Neural progenitor cell (in vitro differentiated cells): Measurements from ENCODE around the gene SFTPD. TPM values are rescaled to one million over a fixed set of nuclear protein-coding genes. Genes with fewer than 3 reads are reported as not detected.
"Not testable (repeated sequence)": the region's sequence is repeated elsewhere in the genome, so short reads cannot be mapped to it uniquely, and the experiment has no call there.

Experiments used
- DNase-seq: peaks from one replicate; pipeline ENCODE4 v3.0.0-alpha.2; 2016; ENCODE audit warnings: low spot score
- H2AFZ ChIP-seq: fragments of 200-600 bp; sonication (generic); replicated peaks from 2 replicates; pipeline ENCODE4 v1.6.1; 2016; ENCODE audit warnings: antibody characterized with exemption
- H3F3A ChIP-seq: fragments of 200-600 bp; sonication (generic); 2 replicates; pipeline ENCODE4 v1.6.1; 2016; ENCODE audit warnings: antibody characterized with exemption, low read depth
- H3K27ac ChIP-seq: fragments of 200-600 bp; sonication (generic); 2 replicates; pipeline ENCODE4 v1.5.1; 2016; ENCODE audit warnings: mild to moderate bottlenecking
- H3K27me3 ChIP-seq: fragments of 200-600 bp; sonication (generic); 2 replicates; pipeline ENCODE4 v1.6.1; 2016; ENCODE audit warnings: mild to moderate bottlenecking, moderate library complexity
- H3K36me3 ChIP-seq: fragments of 200-600 bp; sonication (generic); 2 replicates; pipeline ENCODE4 v1.5.1; 2016
- H3K4me1 ChIP-seq: fragments of 200-600 bp; sonication (generic); 2 replicates; pipeline ENCODE4 v1.6.1; 2016; ENCODE audit warnings: mixed run types
- H3K4me2 ChIP-seq: fragments of 200-600 bp; sonication (generic); 2 replicates; pipeline ENCODE4 v1.6.1; 2016
- H3K4me3 ChIP-seq: fragments of 200-600 bp; sonication (generic); 2 replicates; pipeline ENCODE4 v1.5.1; 2016
- H3K79me2 ChIP-seq: fragments of 200-600 bp; sonication (generic); 2 replicates; pipeline ENCODE4 v1.6.1; 2016; ENCODE audit warnings: low read depth
- H3K9ac ChIP-seq: fragments of 200-600 bp; sonication (generic); 2 replicates; pipeline ENCODE4 v1.6.1; 2016
- H3K9me3 ChIP-seq: fragments of 200-600 bp; sonication (generic); 2 replicates; pipeline ENCODE4 v1.5.1; 2016; ENCODE audit warnings: low read depth
- H4K20me1 ChIP-seq: fragments of 200-600 bp; sonication (generic); 2 replicates; pipeline ENCODE4 v1.6.1; 2016; ENCODE audit warnings: low read depth
- H3K27ac Mint-ChIP-seq: 3 replicates; pipeline ENCODE4 v1.8.0; 2021; ENCODE audit warnings: mixed read lengths
- H3K27me3 Mint-ChIP-seq: 2 replicates; pipeline ENCODE4 v1.8.0; 2022; ENCODE audit warnings: low read depth, mild to moderate bottlenecking, inconsistent platforms, moderate library complexity, mixed read lengths; ENCODE audit not compliant: insufficient read depth
- H3K36me3 Mint-ChIP-seq: 3 replicates; pipeline ENCODE4 v1.8.0; 2021; ENCODE audit warnings: mixed read lengths
- H3K4me1 Mint-ChIP-seq: 3 replicates; pipeline ENCODE4 v1.8.0; 2021; ENCODE audit warnings: mixed read lengths
- H3K4me3 Mint-ChIP-seq: 3 replicates; pipeline ENCODE4 v1.8.0; 2021; ENCODE audit warnings: mild to moderate bottlenecking, moderate library complexity, mixed read lengths
- H3K9me3 Mint-ChIP-seq: 3 replicates; pipeline ENCODE4 v1.8.0; 2020; ENCODE audit warnings: mixed read lengths
- EZH2 ChIP-seq: fragments of 200-600 bp; sonication (generic); IDR thresholded peaks from 2 replicates; pipeline ENCODE4 v1.6.1; 2017; ENCODE audit warnings: antibody characterized with exemption, mild to moderate bottlenecking, moderate library complexity
- EZH2phosphoT487 ChIP-seq: fragments of 200-600 bp; sonication (generic); IDR thresholded peaks from 2 replicates; pipeline ENCODE4 v1.6.1; 2017; ENCODE audit warnings: antibody characterized with exemption
- total RNA-seq: library from RNA; depleted of rRNA; stranded (reverse); fragments of >200 nt; gene quantifications from 2 replicates; pipeline ENCODE4 v1.2.3, GENCODE V29; 2015; ENCODE audit warnings: low replicate concordance
- TF ChIP-seq, protein P1 (sequence below): fragments of 200-600 bp; sonication (generic); IDR thresholded peaks from 2 replicates; pipeline ENCODE4 v1.5.1; 2017; ENCODE audit warnings: antibody characterized with exemption, mild to moderate bottlenecking

Gene SFTPD
- total RNA-seq, 1 donor from 2014 or later = not detected

DNA sequence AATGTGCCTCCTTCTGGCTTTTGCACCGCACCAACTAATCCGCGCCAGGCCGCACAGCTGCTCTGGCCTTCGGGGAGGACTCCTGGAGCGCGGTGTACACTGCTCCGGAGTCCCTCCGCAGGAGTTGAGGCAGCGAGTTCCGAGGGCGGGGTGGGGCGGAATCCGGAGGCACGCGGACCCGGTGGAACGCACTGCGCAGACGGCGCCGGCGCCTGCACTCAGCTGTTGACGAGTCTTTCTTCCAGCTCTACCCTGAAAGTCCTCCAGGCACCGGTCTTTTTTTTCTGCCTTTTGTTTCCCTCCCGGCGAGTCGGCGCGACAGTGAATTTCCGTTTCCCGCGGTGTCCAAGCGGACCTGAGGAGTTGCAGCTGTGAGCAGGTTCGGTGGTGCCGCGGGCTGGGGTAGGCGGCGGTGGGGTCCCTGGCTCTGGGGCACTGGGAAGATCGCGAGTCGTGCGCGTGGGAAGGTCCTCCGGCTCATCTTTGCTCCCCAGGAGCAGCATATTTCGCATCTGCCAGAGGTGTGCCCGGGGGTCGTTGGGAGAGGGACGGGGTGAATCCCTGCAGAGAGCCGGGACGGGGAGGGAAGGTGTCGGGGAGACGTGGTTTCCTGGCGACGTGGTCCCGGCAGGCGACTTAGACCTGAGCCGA lies 44.1 kb downstream of the SFTPD start:
- Histone ChIP-seq H3K27ac (no peak overlapping the region), H3K9me3 (no peaks in the 10 kb centered on the region), H4K20me1 (no peaks in the 10 kb centered on the region), H3K79me2 (no peaks in the 10 kb centered on the region), H3K4me1 (no peaks in the 10 kb centered on the region), H3K4me2 (peak overlapping the region; percentile 83), H3K9ac (peak overlapping the region; percentile 31), H2AFZ (peak overlapping the region; percentile 98), H3K27me3 (peaks cover 42% of the 10 kb centered on the region), H3K4me3 (peak overlapping the region; percentile 75), H3F3A (no peaks in the 10 kb centered on the region), H3K36me3 (no peaks in the 10 kb centered on the region)
- Mint-ChIP-seq H3K27me3 (no peaks in the 10 kb centered on the region), H3K4me1 (peaks cover 6% of the 10 kb centered on the region), H3K36me3 (peaks cover 3% of the 10 kb centered on the region), H3K27ac (peak overlapping the region; percentile 90), H3K9me3 (no peaks in the 10 kb centered on the region), H3K4me3 (peak overlapping the region; percentile 96)
- DNase-seq = peak; percentile 83
- TF ChIP-seq EZH2phosphoT487 = peak; percentile 42
- TF ChIP-seq EZH2 = peak; percentile 35
- TF ChIP-seq, protein P1, sequence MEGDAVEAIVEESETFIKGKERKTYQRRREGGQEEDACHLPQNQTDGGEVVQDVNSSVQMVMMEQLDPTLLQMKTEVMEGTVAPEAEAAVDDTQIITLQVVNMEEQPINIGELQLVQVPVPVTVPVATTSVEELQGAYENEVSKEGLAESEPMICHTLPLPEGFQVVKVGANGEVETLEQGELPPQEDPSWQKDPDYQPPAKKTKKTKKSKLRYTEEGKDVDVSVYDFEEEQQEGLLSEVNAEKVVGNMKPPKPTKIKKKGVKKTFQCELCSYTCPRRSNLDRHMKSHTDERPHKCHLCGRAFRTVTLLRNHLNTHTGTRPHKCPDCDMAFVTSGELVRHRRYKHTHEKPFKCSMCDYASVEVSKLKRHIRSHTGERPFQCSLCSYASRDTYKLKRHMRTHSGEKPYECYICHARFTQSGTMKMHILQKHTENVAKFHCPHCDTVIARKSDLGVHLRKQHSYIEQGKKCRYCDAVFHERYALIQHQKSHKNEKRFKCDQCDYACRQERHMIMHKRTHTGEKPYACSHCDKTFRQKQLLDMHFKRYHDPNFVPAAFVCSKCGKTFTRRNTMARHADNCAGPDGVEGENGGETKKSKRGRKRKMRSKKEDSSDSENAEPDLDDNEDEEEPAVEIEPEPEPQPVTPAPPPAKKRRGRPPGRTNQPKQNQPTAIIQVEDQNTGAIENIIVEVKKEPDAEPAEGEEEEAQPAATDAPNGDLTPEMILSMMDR = no peak

DNA sequence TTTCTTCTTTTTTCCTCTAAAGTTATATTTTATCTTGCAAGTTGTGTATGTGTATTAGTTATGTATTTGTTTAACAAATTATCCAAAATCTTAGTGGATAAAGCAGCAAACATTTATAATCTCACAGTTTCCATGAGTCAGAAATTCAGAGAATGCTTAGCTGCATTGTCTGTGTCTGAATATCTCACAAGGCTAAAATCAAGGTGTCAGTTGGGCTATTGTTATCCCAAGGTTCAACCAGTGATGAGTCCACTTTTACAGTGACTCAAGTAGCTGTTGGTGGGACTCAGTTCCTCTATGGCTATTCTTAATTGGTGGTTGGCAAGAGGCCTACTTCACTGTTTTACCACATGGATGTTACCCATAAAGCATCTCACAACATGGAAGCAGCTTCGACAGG lies 47.3 kb downstream of the SFTPD start:
- H3K4me2 ChIP-seq, H3K4me3 Mint-ChIP-seq, H3K9me3 ChIP-seq, H3K4me3 ChIP-seq, H3K9ac ChIP-seq, H3K4me1 Mint-ChIP-seq, H3K27me3 Mint-ChIP-seq, DNase-seq, H3K79me2 ChIP-seq, H3K36me3 Mint-ChIP-seq, H3K36me3 ChIP-seq, H3K9me3 Mint-ChIP-seq, H3K4me1 ChIP-seq, H3F3A ChIP-seq, H2AFZ ChIP-seq, H4K20me1 ChIP-seq, H3K27ac ChIP-seq, H3K27ac Mint-ChIP-seq: not testable (repeated sequence)
- H3K27me3 ChIP-seq = peaks cover 54% of the 10 kb centered on the region

DNA sequence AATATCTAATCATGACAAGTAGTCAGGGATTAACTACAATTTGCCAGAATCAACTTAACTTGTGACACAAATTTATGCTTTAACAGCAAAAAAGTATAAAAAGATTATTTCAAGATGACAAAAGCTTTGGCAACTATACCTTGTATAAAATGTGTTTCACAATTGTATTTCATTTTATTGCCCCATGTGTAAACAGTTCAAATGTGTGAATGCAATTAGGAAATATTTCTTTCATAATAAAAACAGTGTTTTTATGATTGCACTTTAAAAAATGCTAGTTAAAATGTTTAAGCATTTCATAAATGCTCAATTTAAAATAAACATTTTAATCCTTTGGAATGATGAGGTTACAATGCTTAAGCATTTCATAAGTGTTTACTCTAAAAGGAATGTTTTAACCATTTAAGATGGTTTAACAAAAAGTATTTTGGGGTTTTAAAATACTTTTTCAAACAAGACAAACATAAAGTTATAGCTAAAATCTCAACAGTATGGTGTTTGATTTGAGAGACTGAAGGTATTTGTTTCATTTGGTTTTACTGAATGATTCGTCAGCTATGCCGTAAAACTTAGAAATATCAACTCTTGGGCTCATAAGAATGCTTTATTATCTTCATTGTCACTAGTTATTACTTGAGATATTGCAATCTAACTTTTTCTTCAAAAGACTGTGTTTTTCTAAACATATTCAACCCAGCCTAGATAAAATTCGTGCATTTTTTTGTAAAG lies 50.1 kb downstream of the SFTPD start:
- H3F3A ChIP-seq = no peaks in the 10 kb centered on the region
- H3K27ac ChIP-seq = no peak overlapping the region
- no peaks in the 10 kb centered on the region for H3K4me1 ChIP-seq
- H3K27ac Mint-ChIP-seq = no peak overlapping the region
- H3K9ac ChIP-seq = no peak overlapping the region
- H3K4me2 ChIP-seq = no peak overlapping the region
- no peak overlapping the region for H3K4me3 ChIP-seq
- no peaks in the 10 kb centered on the region for H3K9me3 Mint-ChIP-seq
- H3K4me3 Mint-ChIP-seq = no peak overlapping the region
- no peaks in the 10 kb centered on the region for H3K27me3 Mint-ChIP-seq
- H4K20me1 ChIP-seq = no peaks in the 10 kb centered on the region
- H3K79me2 ChIP-seq = no peaks in the 10 kb centered on the region
- no peaks in the 10 kb centered on the region for H3K36me3 ChIP-seq
- H3K4me1 Mint-ChIP-seq = peaks cover under 1% of the 10 kb centered on the region
- TF ChIP-seq EZH2 (no peak), EZH2phosphoT487 (no peak)
- TF ChIP-seq, protein P1 = no peak
- H3K9me3 ChIP-seq = no peaks in the 10 kb centered on the region
- DNase-seq = no peak
- H3K36me3 Mint-ChIP-seq = no peaks in the 10 kb centered on the region
- H2AFZ ChIP-seq = no peak overlapping the region
- H3K27me3 ChIP-seq = peaks cover 32% of the 10 kb centered on the region

DNA sequence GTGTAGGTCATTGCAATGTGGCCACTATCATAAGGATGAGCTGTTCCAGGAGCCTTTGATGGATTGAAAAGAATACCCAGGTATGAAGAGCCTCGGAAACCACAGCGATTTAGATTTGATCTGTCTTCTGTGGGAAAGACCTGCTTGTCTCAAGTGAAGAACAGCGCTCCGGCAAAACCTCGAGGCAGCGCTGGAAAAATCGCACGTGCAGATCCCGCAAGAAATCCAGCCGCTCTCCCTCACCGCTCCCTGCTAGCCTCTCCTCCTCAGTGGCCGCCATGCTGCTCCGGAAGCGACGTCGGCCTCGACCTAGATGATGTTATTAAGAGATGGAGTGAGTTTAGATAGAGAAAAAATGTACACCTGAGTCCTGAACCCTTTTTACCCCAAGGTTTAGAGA lies 56.0 kb downstream of the SFTPD start:
- H3K4me3 Mint-ChIP-seq, H3K9ac ChIP-seq: not testable (repeated sequence)

More for the DNA sequence above, 56.0 kb downstream of the SFTPD start:
- H3F3A ChIP-seq, H3K79me2 ChIP-seq, H2AFZ ChIP-seq, H3K27ac Mint-ChIP-seq, H3K4me1 Mint-ChIP-seq, H3K36me3 ChIP-seq, DNase-seq, H3K27ac ChIP-seq, H3K36me3 Mint-ChIP-seq, H3K4me3 ChIP-seq, H3K9me3 ChIP-seq, H3K4me1 ChIP-seq, H4K20me1 ChIP-seq, H3K9me3 Mint-ChIP-seq, H3K27me3 Mint-ChIP-seq, H3K4me2 ChIP-seq, H3K27me3 ChIP-seq: not testable (repeated sequence)
